Pons (tissue), 1 donor: ENCODE data around the gene PHF23.

Experiments
- DNase-seq: peaks from one replicate; pipeline ENCODE4 v3.0.0-alpha.2; 2016; ENCODE audit warnings: low spot score

PHF23 gene

GRCh38 chr17:7203391-7203790 is 35.9 kb downstream of the PHF23 start:
- no peak for DNase-seq

GRCh38 chr17:7196651-7197401 is 42.4 kb downstream of the PHF23 start:
- DNase-seq, result no peak

DNA sequence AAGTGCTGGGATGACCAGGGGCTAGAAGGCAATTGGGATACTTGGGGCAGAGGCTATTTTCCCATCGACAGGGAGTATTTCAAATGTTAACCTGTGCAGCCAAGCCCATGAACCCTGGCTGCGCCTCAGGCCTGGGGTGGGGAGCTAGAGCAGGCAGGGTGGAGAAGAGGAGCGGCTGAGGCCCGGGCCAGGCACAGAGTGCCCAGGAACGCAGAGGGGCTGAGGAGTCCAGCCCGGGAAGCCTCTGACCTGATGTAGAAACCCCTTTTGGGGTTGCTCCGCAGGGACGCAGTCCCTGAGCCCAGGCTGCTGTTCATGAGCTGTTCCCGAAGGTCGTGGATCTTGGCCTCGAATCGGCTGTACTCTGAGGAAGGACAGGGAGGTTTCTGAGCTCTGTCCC is 43.3 kb downstream of the PHF23 start:
- no peak for DNase-seq

GRCh38 chr17:7192271-7192937 is 46.9 kb downstream of the PHF23 start:
- no peak for DNase-seq

GRCh38 chr17:7191571-7192270 is 47.5 kb downstream of the PHF23 start:
- no peak for DNase-seq

DNA sequence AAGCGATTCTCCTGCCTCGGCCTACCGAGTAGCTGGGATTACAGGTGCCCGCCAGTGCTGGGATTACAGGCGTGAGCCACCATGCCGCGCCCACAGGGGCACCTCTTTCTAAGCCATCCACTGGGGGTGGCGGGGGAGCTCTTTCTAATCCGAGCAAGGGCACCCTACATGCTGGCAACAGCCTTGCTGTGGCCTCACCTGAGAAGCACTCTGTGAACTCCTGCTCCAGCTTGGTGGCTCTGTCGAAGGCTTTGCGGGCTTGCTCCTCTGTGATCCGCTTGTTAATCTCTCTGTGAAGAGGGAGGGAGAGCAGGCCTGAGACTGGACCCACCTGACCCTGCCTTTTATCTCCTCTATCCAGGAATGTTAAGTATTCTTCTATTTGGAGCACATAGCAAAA is 48.2 kb downstream of the PHF23 start:
- no peak for DNase-seq

DNA sequence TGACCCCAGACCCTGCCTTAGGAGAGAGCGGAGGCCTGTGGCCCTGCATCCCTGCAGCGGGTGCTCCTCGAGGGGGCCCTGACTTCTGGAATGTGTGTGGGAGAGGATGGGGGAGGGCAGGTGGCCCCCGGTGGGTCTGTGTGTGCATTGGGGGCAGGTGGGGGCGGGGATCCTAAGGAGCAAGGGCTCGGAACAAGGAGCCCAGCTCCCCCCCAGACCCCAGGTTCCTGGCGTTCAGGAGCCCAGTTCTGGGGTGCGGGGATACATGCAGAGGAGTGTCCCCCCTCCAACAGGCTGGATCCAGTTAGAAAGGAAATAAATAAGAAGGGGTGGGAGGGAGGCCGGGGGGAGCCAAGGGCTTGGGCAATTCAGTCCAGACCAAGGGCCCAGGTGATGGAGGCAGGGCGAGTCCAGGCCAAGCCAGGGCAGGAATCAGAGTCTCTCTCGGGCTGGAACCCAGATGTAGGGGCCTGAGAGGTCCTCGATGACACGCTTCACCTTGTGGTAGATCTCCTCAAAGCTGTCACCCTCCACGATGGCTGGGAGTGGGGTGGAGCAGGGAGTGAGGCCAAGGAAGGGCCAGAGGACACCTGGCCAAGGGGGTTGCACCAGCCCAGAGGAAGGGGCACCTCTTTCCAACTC is 48.9 kb downstream of the PHF23 start:
- DNase-seq, result no peak

GRCh38 chr17:7186241-7186640 is 53.0 kb downstream of the PHF23 start:
- DNase-seq, result no peak
